Measurements from ENCODE around the gene PRKCH. TPM values are rescaled to one million over a fixed set of nuclear protein-coding genes. Genes with fewer than 3 reads are reported as not detected.

PRKCH gene
- total and polyA plus RNA-seq, 2 of the 13 experiments (the other 11 are each of a cell fraction or from before 2014, with no cell fraction given), result 0.48 to 1.3 TPM

- no peak for TF ChIP-seq ZBTB10 (CRISPR knock-in tag; IDR thresholded peaks at IDR 0.05; ENCODE audit: borderline replicate concordance)
- TF ChIP-seq ZNF781 (CRISPR knock-in tag; IDR thresholded peaks at IDR 0.05; ENCODE audit: borderline replicate concordance, not compliant biosample characterization), result peak; percentile 52
- TF ChIP-seq ZNF143 (CRISPR knock-in tag; IDR thresholded peaks at IDR 0.05), result peak; percentile 23; the same call in 1 of the 2 replicates
- TF ChIP-seq SP140L (CRISPR knock-in tag; IDR thresholded peaks at IDR 0.05; ENCODE audit: borderline replicate concordance), result no peak
- TF ChIP-seq ZNF547 (CRISPR knock-in tag; IDR thresholded peaks at IDR 0.05), result peak; percentile 80; the same call in 1 of the 2 replicates
- peak; percentile 91; the same call in 1 of the 2 replicates for TF ChIP-seq HMGXB3 (CRISPR knock-in tag; IDR thresholded peaks at IDR 0.05; ENCODE audit: borderline replicate concordance)
- TF ChIP-seq ZNF331 (CRISPR knock-in tag; IDR thresholded peaks at IDR 0.05), result no peak
- TF ChIP-seq ZNF670 (CRISPR knock-in tag; IDR thresholded peaks at IDR 0.05; ENCODE audit: borderline replicate concordance), result no peak
- TF ChIP-seq BCL3 (CRISPR knock-in tag; IDR thresholded peaks at IDR 0.05), result no peak
- TF ChIP-seq MED13 (CRISPR knock-in tag; IDR thresholded peaks at IDR 0.05), result no peak; the same call in 1 of the 2 replicates
- TF ChIP-seq STAT6 (CRISPR knock-in tag; IDR thresholded peaks at IDR 0.05; ENCODE audit: borderline replicate concordance), result no peak
- peak; percentile 59; the same call in 1 of the 2 replicates for TF ChIP-seq ESRRA (CRISPR knock-in tag; IDR thresholded peaks at IDR 0.05; ENCODE audit: low read depth)
- TF ChIP-seq HOXA3 (CRISPR knock-in tag; IDR thresholded peaks at IDR 0.05), result peak; percentile 72
- TF ChIP-seq CBX5 (CRISPR knock-in tag; IDR thresholded peaks at IDR 0.05; ENCODE audit: borderline replicate concordance), result peak; percentile 91
These were observed 240.4 kb downstream of the PRKCH start (continued) for GRCh38 chr14:61561657-61562276.
